HG03521 (cell line): Measurements from ENCODE around the gene ZNF326.
A peak's percentile ranks its signal among the peaks of the same experiment; 100 is the strongest.

Experiments used
- ATAC-seq: cut with Tn5 transposase; IDR thresholded peaks from one replicate; pipeline ENCODE4 v1.9.1; 2021; ENCODE audit warnings: mild to moderate bottlenecking, moderate library complexity; ENCODE audit not compliant: unreplicated experiment

ZNF326 gene

GRCh38 chr1:90067194-90067931 lies 72.5 kb downstream of the ZNF326 start:
- ATAC-seq = no peak

- no peak for ATAC-seq
These were observed 73.8 kb downstream of the ZNF326 start for GRCh38 chr1:90068611-90069280.

GRCh38 chr1:90074137-90074536 lies 79.2 kb downstream of the ZNF326 start:
- ATAC-seq = peak; percentile 53

GRCh38 chr1:90074566-90074965 lies 79.7 kb downstream of the ZNF326 start:
- no peak for ATAC-seq

GRCh38 chr1:90074970-90075391 lies 80.1 kb downstream of the ZNF326 start:
- no peak for ATAC-seq

GRCh38 chr1:90083995-90084394 lies 89.1 kb downstream of the ZNF326 start:
- ATAC-seq = no peak
